HepG2 (cell line): ENCODE data around the gene IKBKE.

Source experiments
- ATF3 ChIP-seq: sonication (generic); formaldehyde crosslinking; IDR thresholded peaks from 2 replicates; pipeline ENCODE4 v1.4.0; 2020; ENCODE audit warnings: missing genetic modification reagents
- MAF1 ChIP-seq: sonication (generic); formaldehyde crosslinking; IDR thresholded peaks from 2 replicates; pipeline ENCODE4 v1.5.0; 2020; ENCODE audit warnings: missing genetic modification reagents, borderline replicate concordance
- SP4 ChIP-seq: sonication (generic); formaldehyde crosslinking; IDR thresholded peaks from 2 replicates; pipeline ENCODE4 v1.8.1; 2023; ENCODE audit warnings: mild to moderate bottlenecking, missing genetic modification reagents

DNA sequence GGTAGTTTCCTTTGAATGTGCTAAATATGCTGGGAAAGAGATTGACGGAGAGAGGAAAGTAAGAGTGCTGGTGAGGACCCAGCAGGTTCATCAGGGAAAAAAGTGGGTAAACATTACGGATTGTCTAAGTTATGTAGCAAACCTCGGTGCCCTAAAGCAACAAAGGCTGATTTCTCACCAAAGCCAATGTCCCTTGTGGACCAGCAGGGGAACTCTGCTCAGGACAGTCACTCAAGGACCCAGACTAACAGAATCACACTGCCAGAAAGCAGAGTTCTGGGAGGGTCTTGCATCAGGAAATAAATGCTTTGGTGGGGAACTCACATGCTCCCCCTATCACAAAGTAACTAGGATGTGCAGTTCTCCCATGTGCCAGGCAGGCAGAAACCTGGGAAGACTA lies 1.7 kb upstream of the IKBKE start:
- TF ChIP-seq ATF3, result no peak
- no peak for TF ChIP-seq SP4 (CRISPR knock-in tag)
- TF ChIP-seq MAF1 (CRISPR knock-in tag), result no peak
